Esophagus muscularis mucosa (tissue), 3 donors: Measurements from ENCODE around the gene BRD1.

Experiments used
- POLR2A ChIP-seq: fragments of 450-650 bp; IDR thresholded peaks from one replicate; pipeline ENCODE4 v1.6.1; 2017; ENCODE audit warnings: antibody characterized with exemption, moderate library complexity, mild to moderate bottlenecking, low read depth
- TF ChIP-seq, protein P1 (sequence below), 3 experiments: fragments of 200-600 bp in 2 of 3; fragments of 450-650 bp in 1 of 3; sonication (generic) in 2 of 3; IDR thresholded peaks; one replicate each; pipeline ENCODE4 v1.5.1; 2017 to 2019; ENCODE audit warnings: antibody characterized with exemption in 3 of 3, mild to moderate bottlenecking in 2 of 3, moderate library complexity in 1 of 3

DNA sequence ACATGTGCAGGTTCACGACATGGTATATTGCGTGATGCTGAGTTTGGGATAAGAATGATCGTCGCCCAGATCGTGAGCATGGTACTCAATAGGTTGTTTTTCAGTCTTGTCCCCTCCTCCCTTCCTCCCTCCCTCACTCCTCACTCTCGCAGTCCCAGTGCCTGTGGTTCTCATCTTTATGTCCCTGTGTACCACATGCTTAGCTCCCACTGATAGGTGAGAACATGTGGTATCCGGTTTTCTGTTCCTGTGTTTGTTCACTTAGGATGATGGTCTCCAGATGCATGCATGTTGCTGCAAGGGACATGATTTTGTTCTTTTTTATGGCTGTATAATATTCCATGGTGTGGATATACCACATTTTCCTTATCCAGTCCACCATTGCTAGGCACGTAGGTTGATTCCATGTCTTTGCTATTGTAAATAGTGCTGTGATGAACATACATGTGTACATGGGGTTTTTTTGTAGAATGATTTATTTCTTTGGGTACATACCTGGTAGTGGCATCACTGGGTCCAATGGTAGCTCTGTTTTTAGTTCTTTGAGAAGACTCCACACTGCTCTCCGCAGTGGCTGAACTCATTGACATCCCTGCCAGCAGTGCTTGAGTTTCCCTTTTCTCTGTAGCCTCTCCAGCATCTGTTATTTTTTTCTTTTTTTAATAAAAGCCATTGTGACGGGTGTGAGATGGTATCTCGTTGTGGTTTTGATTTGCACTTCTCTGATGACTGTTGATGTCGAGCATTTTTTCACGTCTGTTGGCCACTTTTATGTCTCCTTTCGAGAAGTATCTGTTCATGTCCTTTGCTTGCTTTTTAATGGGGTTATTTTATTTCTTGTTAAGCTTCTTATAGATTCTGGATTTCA, 42.4 kb upstream of the BRD1 start:
- TF ChIP-seq, protein P1, sequence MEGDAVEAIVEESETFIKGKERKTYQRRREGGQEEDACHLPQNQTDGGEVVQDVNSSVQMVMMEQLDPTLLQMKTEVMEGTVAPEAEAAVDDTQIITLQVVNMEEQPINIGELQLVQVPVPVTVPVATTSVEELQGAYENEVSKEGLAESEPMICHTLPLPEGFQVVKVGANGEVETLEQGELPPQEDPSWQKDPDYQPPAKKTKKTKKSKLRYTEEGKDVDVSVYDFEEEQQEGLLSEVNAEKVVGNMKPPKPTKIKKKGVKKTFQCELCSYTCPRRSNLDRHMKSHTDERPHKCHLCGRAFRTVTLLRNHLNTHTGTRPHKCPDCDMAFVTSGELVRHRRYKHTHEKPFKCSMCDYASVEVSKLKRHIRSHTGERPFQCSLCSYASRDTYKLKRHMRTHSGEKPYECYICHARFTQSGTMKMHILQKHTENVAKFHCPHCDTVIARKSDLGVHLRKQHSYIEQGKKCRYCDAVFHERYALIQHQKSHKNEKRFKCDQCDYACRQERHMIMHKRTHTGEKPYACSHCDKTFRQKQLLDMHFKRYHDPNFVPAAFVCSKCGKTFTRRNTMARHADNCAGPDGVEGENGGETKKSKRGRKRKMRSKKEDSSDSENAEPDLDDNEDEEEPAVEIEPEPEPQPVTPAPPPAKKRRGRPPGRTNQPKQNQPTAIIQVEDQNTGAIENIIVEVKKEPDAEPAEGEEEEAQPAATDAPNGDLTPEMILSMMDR (IDR thresholded peaks at IDR 0.05) = no peak
- no peak for TF ChIP-seq POLR2A
